ENCODE measurements around the gene WASHC2C. TPM values are rescaled to one million over a fixed set of nuclear protein-coding genes. Genes with fewer than 3 reads are reported as not detected.
"Not testable (repeated sequence)": the region's sequence is repeated elsewhere in the genome, so short reads cannot be mapped to it uniquely, and the experiment has no call there.

WASHC2C gene, protein sequence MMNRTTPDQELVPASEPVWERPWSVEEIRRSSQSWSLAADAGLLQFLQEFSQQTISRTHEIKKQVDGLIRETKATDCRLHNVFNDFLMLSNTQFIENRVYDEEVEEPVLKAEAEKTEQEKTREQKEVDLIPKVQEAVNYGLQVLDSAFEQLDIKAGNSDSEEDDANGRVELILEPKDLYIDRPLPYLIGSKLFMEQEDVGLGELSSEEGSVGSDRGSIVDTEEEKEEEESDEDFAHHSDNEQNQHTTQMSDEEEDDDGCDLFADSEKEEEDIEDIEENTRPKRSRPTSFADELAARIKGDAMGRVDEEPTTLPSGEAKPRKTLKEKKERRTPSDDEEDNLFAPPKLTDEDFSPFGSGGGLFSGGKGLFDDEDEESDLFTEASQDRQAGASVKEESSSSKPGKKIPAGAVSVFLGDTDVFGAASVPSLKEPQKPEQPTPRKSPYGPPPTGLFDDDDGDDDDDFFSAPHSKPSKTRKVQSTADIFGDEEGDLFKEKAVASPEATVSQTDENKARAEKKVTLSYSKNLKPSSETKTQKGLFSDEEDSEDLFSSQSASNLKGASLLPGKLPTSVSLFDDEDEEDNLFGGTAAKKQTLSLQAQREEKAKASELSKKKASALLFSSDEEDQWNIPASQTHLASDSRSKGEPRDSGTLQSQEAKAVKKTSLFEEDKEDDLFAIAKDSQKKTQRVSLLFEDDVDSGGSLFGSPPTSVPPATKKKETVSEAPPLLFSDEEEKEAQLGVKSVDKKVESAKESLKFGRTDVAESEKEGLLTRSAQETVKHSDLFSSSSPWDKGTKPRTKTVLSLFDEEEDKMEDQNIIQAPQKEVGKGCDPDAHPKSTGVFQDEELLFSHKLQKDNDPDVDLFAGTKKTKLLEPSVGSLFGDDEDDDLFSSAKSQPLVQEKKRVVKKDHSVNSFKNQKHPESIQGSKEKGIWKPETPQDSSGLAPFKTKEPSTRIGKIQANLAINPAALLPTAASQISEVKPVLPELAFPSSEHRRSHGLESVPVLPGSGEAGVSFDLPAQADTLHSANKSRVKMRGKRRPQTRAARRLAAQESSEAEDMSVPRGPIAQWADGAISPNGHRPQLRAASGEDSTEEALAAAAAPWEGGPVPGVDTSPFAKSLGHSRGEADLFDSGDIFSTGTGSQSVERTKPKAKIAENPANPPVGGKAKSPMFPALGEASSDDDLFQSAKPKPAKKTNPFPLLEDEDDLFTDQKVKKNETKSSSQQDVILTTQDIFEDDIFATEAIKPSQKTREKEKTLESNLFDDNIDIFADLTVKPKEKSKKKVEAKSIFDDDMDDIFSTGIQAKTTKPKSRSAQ (N-terminal part only)
- 16.1 and 17.3 TPM in 2 replicates for total RNA-seq (2014; rRNA removed)
- percentile 70 among the genes with signal in this experiment for Bru-seq, nascent RNA
- BruChase-seq, experiment 1, labeled RNA remaining after a 6-hour chase, result percentile 76 among the genes with signal in this experiment
- BruChase-seq, experiment 2, labeled RNA remaining after a 2-hour chase, result percentile 76 among the genes with signal in this experiment
- long read RNA-seq, full-length matches to known transcripts, result 49 of 124 reads
- long read RNA-seq, partial matches to known transcripts, result 39 of 124 reads
- long read RNA-seq, other reads (novel, unspliced or antisense), result 36 of 124 reads

DNA sequence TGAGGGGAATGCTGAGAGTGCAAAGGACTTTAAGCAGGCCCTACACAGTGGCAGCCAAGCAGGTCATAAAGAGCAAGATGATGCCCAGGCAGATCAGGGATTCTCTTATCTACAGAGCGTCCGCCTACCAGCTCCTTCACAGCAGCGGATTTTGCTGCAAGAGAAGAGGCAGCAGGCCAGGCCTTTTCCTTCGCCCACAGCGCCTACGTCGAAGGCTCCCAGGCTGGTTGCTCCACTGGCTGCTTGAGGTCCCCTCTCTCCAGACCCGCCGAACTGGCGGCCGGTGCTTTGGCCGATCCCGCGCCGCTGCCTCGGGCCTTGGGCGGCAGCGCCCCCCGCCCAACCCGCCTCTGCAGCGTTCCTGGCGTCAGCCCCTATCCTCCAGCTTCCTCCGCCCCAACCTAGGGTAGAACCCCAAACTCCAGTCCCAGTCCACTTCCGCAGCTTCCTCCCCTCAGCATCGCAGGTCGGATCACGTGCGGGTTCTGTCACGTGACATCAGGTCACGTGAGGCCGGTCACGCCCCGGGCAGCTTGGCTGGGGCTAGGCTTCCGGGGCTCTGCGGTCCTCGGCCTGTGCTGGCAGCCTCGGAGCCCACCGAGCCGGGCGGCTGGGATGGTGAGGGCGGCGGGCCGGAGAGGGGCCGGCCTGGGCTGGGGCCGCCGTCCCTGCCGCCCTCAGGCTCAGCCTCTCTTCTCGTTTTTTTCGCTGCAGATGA, at the start of gene WASHC2C:
Gene WASHC2C (plus strand): TSS at position 564 of the 718 bp plus-strand sequence. CDS start 52 bp downstream, at position 616.
- H3K9me3 ChIP-seq (ENCODE audit: low read length); H3K36me3 ChIP-seq (ENCODE audit: low read depth, low read length); H3K9me2 ChIP-seq (replicated peaks; ENCODE audit: low read length); H3K27me3 ChIP-seq (ENCODE audit: low read length); H3K4me1 ChIP-seq (ENCODE audit: insufficient read depth, low read length); H3K27ac ChIP-seq (ENCODE audit: low read length); H3F3A ChIP-seq (ENCODE audit: low read length, unreplicated experiment); intact Hi-C loops (cut with micrococcal nuclease); H4K20me1 ChIP-seq (ENCODE audit: low read length); H3K79me2 ChIP-seq (ENCODE audit: low read length); CTCF ChIA-PET: not testable (repeated sequence)
- Histone ChIP-seq H3K4me3 (ENCODE audit: low read length) (peak within 1 kb of the TSS; percentile 71), H3K9ac (ENCODE audit: low read length) (peak within 1 kb of the TSS; percentile 59), H3K4me2 (ENCODE audit: low read length) (peak within 1 kb of the TSS; percentile 77), H2AFZ (ENCODE audit: low read length) (peak within 1 kb of the TSS; percentile 72)
- peak; percentile 74 for DNase-seq
- POLR2A ChIA-PET (ENCODE audit: unreplicated experiment), result interaction anchor here (0.7 kb wide), 1 partner anchor 323 kb away, joined by 4 read pairs; no protein-coding TSS in a partner anchor
- BruUV-seq (replicated peaks), result TSS peak; percentile 74
- ATAC-seq, result peak; percentile 78

DNA sequence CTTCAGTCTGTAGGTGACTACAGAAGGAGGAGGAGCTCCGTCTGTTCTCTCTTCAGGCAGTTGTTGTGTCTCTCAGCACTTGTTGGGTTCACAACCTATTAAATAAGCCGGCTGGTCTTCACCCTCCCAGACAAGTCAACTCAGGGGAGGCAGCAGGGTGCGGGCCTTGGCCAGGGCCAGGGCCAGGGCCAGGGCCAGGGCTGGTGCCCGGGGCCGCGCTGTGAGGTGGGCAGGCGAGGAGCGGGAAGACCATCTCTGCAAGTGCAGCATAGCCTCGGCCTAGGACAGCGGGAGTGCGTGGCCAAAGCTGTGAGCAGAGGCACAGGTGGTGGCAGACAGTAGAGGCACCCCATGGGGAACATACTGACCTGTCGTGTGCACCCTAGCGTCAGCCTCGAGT, 48.6 kb upstream of the WASHC2C start:
- H3F3A ChIP-seq (ENCODE audit: low read length, unreplicated experiment); H3K36me3 ChIP-seq (ENCODE audit: low read depth, low read length); H3K4me3 ChIP-seq (ENCODE audit: low read length); CTCF ChIA-PET; ATAC-seq; H3K79me2 ChIP-seq (ENCODE audit: low read length); DNase-seq; H3K27me3 ChIP-seq (ENCODE audit: low read length); BruUV-seq (replicated peaks); H3K4me1 ChIP-seq (ENCODE audit: insufficient read depth, low read length); H3K4me2 ChIP-seq (ENCODE audit: low read length); H2AFZ ChIP-seq (ENCODE audit: low read length); POLR2A ChIA-PET (ENCODE audit: unreplicated experiment); H3K9me2 ChIP-seq (replicated peaks; ENCODE audit: low read length); H4K20me1 ChIP-seq (ENCODE audit: low read length); H3K27ac ChIP-seq (ENCODE audit: low read length); H3K9ac ChIP-seq (ENCODE audit: low read length); H3K9me3 ChIP-seq (ENCODE audit: low read length): not testable (repeated sequence)
- intact Hi-C loops (cut with micrococcal nuclease), result loop anchor here (10.0 kb wide), 3 partner anchors 214 to 674 kb away; partner anchors contain the start of gene ZNF22

DNA sequence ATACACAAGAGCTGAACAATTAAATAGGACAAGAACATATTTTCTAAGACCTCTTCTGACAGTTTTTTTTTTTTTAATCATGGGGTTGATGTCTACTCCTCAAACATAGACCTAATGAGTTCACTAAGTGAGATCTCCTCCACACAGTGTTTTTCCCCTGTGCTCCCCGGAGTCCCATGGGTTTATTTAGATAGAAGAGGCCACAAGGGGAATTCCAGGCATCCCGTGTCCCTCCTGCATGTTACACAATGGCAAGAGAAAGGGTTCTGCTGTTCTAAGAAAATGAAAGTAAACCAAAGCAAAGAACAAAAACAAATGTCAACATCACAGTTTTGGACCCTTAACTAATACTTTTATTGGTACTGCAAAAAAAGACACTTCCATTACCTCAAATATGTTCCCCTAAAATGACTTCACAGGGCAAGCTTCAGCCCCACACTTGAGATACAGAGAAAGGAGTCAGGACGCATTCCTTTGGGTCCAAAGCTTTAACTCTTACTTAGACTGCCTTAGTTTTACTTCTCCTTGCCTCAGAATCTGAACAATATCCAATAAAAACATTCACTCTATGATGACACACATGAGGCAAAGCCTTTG, 16.8 kb upstream of the WASHC2C start:
- H3K36me3 ChIP-seq (ENCODE audit: low read depth, low read length); H3K27ac ChIP-seq (ENCODE audit: low read length); H3K9me3 ChIP-seq (ENCODE audit: low read length); H3F3A ChIP-seq (ENCODE audit: low read length, unreplicated experiment); H2AFZ ChIP-seq (ENCODE audit: low read length); H3K9ac ChIP-seq (ENCODE audit: low read length); DNase-seq; H3K79me2 ChIP-seq (ENCODE audit: low read length); CTCF ChIA-PET; POLR2A ChIA-PET (ENCODE audit: unreplicated experiment); H3K4me1 ChIP-seq (ENCODE audit: insufficient read depth, low read length); BruUV-seq (replicated peaks); ATAC-seq; H4K20me1 ChIP-seq (ENCODE audit: low read length); H3K4me3 ChIP-seq (ENCODE audit: low read length); H3K9me2 ChIP-seq (replicated peaks; ENCODE audit: low read length); H3K27me3 ChIP-seq (ENCODE audit: low read length); H3K4me2 ChIP-seq (ENCODE audit: low read length); intact Hi-C loops (cut with micrococcal nuclease): not testable (repeated sequence)

DNA sequence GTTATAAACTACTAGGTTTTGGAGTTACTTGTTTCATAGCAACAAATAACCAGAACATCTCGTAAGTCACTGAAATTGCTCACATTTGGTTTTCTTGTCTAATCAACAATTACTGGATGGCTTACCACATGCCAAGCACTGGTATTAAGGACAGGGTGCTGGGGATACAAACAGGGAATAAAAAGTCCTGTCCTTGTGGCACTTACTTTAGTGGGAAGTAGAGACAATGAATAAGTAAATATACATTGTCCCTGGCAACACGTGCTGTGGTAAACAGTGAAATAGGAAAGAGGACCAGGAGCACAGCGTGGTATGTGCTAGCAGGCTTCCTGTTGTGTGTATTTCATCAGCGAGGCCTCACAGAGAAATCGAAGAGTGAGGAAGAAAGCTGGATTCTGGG, 15.8 kb upstream of the WASHC2C start:
- H3K9me2 ChIP-seq (replicated peaks; ENCODE audit: low read length); POLR2A ChIA-PET (ENCODE audit: unreplicated experiment); H3K79me2 ChIP-seq (ENCODE audit: low read length); H3K9me3 ChIP-seq (ENCODE audit: low read length); ATAC-seq; DNase-seq; H3K36me3 ChIP-seq (ENCODE audit: low read depth, low read length); H3K4me2 ChIP-seq (ENCODE audit: low read length); H3K27me3 ChIP-seq (ENCODE audit: low read length); intact Hi-C loops (cut with micrococcal nuclease); CTCF ChIA-PET; H3K4me1 ChIP-seq (ENCODE audit: insufficient read depth, low read length); H3K9ac ChIP-seq (ENCODE audit: low read length); H3K27ac ChIP-seq (ENCODE audit: low read length); H3K4me3 ChIP-seq (ENCODE audit: low read length); BruUV-seq (replicated peaks); H4K20me1 ChIP-seq (ENCODE audit: low read length); H3F3A ChIP-seq (ENCODE audit: low read length, unreplicated experiment); H2AFZ ChIP-seq (ENCODE audit: low read length): not testable (repeated sequence)

DNA sequence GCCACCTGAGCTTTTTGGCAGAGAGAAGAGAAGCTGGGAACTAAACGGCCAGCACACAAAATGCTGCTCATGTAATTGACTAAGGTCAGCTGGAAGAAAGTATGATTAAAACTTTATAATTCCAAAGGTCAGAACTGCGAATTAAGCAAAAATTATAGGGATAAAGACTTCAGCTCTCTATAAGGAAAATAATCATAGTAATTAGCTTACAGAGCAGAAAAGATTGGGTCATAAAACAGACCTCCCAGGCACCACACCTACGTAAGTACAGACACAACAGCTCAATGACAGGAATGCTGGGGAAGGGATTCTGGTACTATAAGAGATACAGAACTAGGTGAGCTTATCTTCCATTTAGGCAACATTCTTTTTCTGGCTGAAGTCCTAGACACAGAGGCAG, 10.0 kb upstream of the WASHC2C start:
- H3F3A ChIP-seq (ENCODE audit: low read length, unreplicated experiment); DNase-seq; H3K36me3 ChIP-seq (ENCODE audit: low read depth, low read length); H3K79me2 ChIP-seq (ENCODE audit: low read length); H3K9ac ChIP-seq (ENCODE audit: low read length); H3K4me2 ChIP-seq (ENCODE audit: low read length); intact Hi-C loops (cut with micrococcal nuclease); H2AFZ ChIP-seq (ENCODE audit: low read length); H3K27me3 ChIP-seq (ENCODE audit: low read length); CTCF ChIA-PET; H3K4me1 ChIP-seq (ENCODE audit: insufficient read depth, low read length); H3K4me3 ChIP-seq (ENCODE audit: low read length); ATAC-seq; BruUV-seq (replicated peaks); H4K20me1 ChIP-seq (ENCODE audit: low read length); H3K9me2 ChIP-seq (replicated peaks; ENCODE audit: low read length); H3K27ac ChIP-seq (ENCODE audit: low read length); POLR2A ChIA-PET (ENCODE audit: unreplicated experiment); H3K9me3 ChIP-seq (ENCODE audit: low read length): not testable (repeated sequence)
